Measurements from ENCODE around the gene PPP1R1B. TPM values are rescaled to one million over a fixed set of nuclear protein-coding genes. Genes with fewer than 3 reads are reported as not detected.

The PPP1R1B gene
- total and polyA plus RNA-seq, 9 of the 15 experiments (the other 6 are each of a cell fraction or from before 2014, with no cell fraction given): 0.07 to 0.18 (median 0.10) TPM; not detected in 4

- TF ChIP-seq ZBTB40 (IDR thresholded peaks at IDR 0.05) (no peak), ZBTB40 (CRISPR knock-in tag; IDR thresholded peaks at IDR 0.05) (no peak), SRSF9 (IDR thresholded peaks at IDR 0.05; ENCODE audit: borderline replicate concordance, low read depth, low read length) (no peak), EP400 (IDR thresholded peaks at IDR 0.05) (no peak), KDM5B (IDR thresholded peaks at IDR 0.05; ENCODE audit: insufficient replicate concordance, low read depth, low read length) (no peak)
Observed at GRCh38 chr17:39607057-39607850, 19.5 kb upstream of the PPP1R1B start (continued).
